SK-N-SH treated with all-trans-retinoic acid at 6 μM for 48 hours (cell line): ENCODE measurements around the gene LSM7.

ENCODE experiments used
- ATAC-seq: fragments of 200-7000 bp; cut with Tn5 transposase; 3 replicates; pipeline ENCODE4 v1.9.1; 2020; ENCODE audit warnings: mild to moderate bottlenecking, moderate library complexity
- BACH2 ChIP-seq: fragments of 250-450 bp; sonication (Bioruptor Pico); IDR thresholded peaks from 2 replicates; pipeline ENCODE4 v1.9.0; 2021; ENCODE audit warnings: mild to moderate bottlenecking, borderline replicate concordance
- ESRRG ChIP-seq: fragments of 250-450 bp; sonication (Bioruptor Pico); IDR thresholded peaks from 2 replicates; pipeline ENCODE4 v1.6.1; 2021; ENCODE audit warnings: mild to moderate bottlenecking
- GLIS3 ChIP-seq: fragments of 250-450 bp; sonication (Bioruptor Pico); IDR thresholded peaks from 2 replicates; pipeline ENCODE4 v1.5.0; 2020; ENCODE audit warnings: mild to moderate bottlenecking, moderate library complexity
- ISL1 ChIP-seq: fragments of 250-450 bp; sonication (Bioruptor Pico); IDR thresholded peaks from 2 replicates; pipeline ENCODE4 v2.1.2; 2022; ENCODE audit warnings: mild to moderate bottlenecking, moderate library complexity
- PATZ1 ChIP-seq: fragments of 250-450 bp; sonication (Bioruptor Pico); IDR thresholded peaks from 2 replicates; pipeline ENCODE4 v1.8.0; 2020; ENCODE audit warnings: mild to moderate bottlenecking, moderate library complexity, borderline replicate concordance
- POU6F1 ChIP-seq: fragments of 250-450 bp; sonication (Bioruptor Pico); IDR thresholded peaks from 2 replicates; pipeline ENCODE4 v1.8.0; 2021; ENCODE audit warnings: low read depth, mild to moderate bottlenecking, moderate library complexity, borderline replicate concordance
- RARB ChIP-seq: fragments of 250-450 bp; sonication (Bioruptor Pico); IDR thresholded peaks from 2 replicates; pipeline ENCODE4 v1.8.0; 2021; ENCODE audit warnings: mild to moderate bottlenecking, moderate library complexity
- SNAI2 ChIP-seq: fragments of 250-450 bp; sonication (Bioruptor Pico); IDR thresholded peaks from 2 replicates; pipeline ENCODE4 v1.5.0; 2020; ENCODE audit warnings: mild to moderate bottlenecking, moderate library complexity
- TOX ChIP-seq: fragments of 250-450 bp; sonication (Bioruptor Pico); IDR thresholded peaks from 2 replicates; pipeline ENCODE4 v1.8.0; 2021; ENCODE audit warnings: mild to moderate bottlenecking, moderate library complexity, borderline replicate concordance
- TSHZ2 ChIP-seq: fragments of 250-450 bp; sonication (Bioruptor Pico); IDR thresholded peaks from 2 replicates; pipeline ENCODE4 v1.5.0; 2020; ENCODE audit warnings: mild to moderate bottlenecking, moderate library complexity
- ZFP3 ChIP-seq: fragments of 250-450 bp; sonication (Bioruptor Pico); IDR thresholded peaks from 2 replicates; pipeline ENCODE4 v1.5.0; 2020; ENCODE audit warnings: mild to moderate bottlenecking, moderate library complexity
- ZFP30 ChIP-seq: fragments of 450-650 bp; formaldehyde crosslinking; IDR thresholded peaks from 2 replicates; pipeline ENCODE4 v1.5.0; 2022; ENCODE audit warnings: mild to moderate bottlenecking, moderate library complexity
- ZNF565 ChIP-seq: fragments of 450-650 bp; formaldehyde crosslinking; conservative IDR thresholded peaks from 2 replicates; pipeline ENCODE4 v1.5.0; 2020; ENCODE audit warnings: low read depth, mild to moderate bottlenecking, moderate library complexity
- ZNF70 ChIP-seq: fragments of 450-650 bp; formaldehyde crosslinking; IDR thresholded peaks from 2 replicates; pipeline ENCODE4 v1.5.0; 2020; ENCODE audit warnings: mild to moderate bottlenecking, moderate library complexity

The LSM7 gene

GRCh38 chr19:2275588-2276428 is 52.6 kb downstream of the LSM7 start (continued):
- TF ChIP-seq BACH2 (CRISPR knock-in tag) (no peak), TOX (CRISPR knock-in tag) (no peak), GLIS3 (no peak), SNAI2 (no peak), PATZ1 (no peak), RARB (no peak), ZNF565 (CRISPR knock-in tag) (no peak), ZFP3 (no peak), ZFP30 (CRISPR knock-in tag) (no peak)

- peak; percentile 59 for ATAC-seq
- TF ChIP-seq TSHZ2 (CRISPR knock-in tag) (no peak), ISL1 (CRISPR knock-in tag) (no peak), SNAI2 (no peak), POU6F1 (CRISPR knock-in tag) (no peak), BACH2 (CRISPR knock-in tag) (no peak)
These were observed 53.4 kb downstream of the LSM7 start for GRCh38 chr19:2274931-2275535.

DNA sequence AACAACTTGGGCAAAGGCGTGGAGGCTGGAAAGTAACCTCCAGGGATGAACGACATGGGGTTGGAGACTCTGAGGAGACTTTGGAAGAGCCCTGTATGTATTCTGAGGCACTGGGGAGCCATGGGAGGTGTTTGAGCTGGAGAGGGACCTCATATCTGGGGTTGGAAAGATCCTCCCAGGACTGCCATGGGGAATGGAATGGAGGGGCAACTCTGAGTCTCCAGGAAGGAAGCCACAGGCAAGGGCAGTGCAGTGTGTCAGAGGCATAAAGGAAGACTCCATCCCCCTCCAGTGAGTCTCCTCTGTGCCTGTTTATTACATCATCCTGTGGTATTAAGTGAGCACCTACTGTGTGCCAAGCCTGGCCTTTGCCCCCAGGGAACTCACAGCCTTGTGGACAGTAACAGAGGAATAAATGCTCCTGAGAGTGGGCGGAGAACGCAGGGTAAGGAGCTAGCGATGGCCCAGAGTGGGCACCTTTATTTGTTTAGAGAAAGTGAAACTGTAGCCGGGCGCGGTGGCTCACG is 54.1 kb downstream of the LSM7 start:
- no peak for ATAC-seq
- TF ChIP-seq ESRRG, result no peak

DNA sequence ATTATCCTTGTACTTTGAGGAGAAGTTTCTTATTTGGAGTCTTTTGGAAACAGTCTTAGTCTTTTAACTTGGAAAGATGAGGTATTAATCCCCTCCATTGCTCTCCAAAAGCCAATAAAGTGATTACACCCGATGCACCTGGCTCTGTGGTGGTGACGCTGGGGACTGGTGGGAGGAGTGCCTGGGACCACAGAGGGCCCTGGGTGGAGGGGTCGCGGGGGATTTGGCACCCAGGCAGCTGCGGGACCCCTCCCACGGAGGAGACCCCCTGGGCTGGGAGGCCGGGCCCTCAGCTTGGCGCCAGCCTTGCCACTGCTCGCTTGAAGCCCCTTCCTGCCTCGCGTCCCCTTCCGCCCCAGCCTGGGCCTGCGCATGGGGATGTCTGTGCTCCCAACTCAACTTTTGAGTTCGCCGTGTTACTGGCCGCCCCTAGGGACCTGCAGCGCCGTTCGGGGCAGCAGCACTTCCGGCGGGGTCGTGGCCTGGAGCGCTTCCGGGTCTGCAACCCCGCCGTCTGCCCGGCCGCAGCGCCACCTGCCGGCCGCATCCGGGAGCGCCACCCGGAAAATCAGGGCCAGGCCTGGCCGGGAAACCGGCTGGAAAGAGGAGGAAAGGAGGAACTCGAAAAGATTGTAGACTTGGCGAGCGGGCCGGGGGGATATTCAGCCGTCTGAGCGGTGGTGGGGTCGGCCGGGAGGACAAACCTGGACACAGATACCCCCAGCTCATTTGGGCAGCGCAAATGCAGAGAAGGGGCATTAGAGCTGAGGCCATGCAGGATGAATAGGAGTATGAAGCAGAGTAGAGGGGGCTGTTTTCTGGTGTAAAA is 54.8 kb downstream of the LSM7 start:
- TF ChIP-seq ESRRG, result 0 out of 2 replicates have a peak, but pooled peaks have one; percentile 8
- TF ChIP-seq ZFP3, result peak; percentile 100
- 0 out of 2 replicates have a peak, but pooled peaks have one; percentile 33 for TF ChIP-seq GLIS3
- no peak for TF ChIP-seq ZNF70
- TF ChIP-seq, all 23 proteins: peak for 3
- ATAC-seq, result peak; percentile 29
